ENCODE results near the gene TBC1D20.

TBC1D20 gene

DNA sequence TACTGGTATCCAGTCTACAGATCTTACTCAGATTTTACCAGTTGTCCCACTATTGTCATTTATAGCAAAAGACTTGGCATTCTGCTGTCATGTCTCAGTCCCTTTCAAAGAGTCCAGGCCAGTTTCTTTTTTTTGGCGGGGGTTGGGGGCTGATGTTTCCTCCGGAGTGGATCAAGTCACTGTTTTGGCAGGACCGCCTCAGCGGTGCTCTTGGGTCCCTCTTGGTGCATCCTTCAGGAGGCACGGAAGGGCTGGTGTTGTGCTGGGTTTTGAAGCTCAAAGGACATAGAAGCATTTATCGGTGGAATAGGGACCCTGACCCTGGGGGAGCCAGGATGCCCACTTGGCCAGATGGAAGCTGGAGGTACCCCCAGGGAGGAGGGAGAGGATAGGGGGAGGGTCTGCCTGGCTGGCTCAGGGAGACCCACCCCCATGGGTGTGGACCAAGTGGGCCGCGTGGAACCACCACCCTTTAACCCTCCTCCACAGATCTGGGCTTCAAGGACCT is 43.4 kb downstream of the TBC1D20 start:
- no peak for DNase-seq

DNA sequence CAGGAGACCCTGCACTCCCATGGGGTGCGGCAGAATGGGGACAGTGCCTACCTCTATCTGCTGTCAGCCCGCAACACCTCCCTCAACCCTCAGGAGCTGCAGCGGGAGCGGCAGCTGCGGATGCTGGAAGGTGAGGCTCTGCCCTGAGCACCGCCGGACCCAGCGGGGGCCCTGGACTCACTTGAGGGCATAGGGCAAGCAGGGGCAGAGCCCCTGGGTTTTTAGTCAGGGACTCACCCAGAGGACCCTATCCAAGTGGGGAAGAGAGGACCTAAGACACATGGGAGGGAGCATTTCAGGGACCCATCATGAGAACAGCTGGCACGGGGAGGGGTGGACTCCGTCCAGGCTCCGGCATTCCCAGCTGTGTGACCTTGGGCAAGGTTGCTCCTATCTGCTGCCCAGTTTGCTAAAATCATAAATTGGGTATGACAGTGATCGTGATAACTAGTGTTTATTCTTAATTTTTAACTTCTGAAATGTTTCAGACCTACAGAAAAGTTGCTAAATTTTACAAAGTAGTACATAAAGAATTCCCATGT is 44.5 kb downstream of the TBC1D20 start:
- DNase-seq: no peak

DNA sequence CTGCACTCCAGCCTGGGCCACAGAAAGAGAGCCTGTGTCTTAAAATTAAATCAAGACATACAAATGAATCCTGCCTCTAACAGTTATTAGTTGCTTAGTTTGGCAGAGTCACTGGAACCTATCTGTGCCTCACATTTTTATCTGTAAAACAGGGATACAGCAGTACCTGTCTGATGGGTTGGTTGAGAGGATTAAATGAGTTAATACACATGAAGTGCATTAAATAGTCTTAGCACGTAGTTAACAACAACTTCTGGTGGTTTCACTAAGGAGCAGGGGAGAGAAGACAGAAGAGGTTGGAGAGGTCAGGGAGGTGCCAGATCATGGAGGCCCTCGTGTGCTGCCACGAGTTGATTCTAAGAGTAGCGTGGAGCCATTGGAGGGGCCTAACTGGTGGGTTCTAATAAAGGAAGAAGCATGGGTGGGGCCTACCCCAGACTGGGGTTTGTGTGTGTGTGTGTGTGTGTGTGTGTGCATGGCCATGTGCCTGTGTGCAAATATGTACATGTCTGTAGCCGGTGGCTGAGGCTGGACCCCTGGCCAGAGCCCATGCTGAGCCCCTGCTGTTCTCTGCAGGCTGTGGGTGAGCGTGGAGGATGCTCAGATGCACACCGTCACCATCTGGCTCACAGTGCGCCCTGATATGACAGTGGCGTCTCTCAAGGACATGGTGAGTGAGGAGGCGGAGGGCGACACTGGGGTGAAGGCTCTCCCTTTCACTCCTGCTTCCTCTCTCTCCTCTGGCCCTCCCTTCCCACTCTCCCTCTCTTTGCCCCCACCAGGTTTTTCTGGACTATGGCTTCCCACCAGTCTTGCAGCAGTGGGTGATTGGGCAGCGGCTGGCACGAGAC is 45.2 kb downstream of the TBC1D20 start:
- no peak for DNase-seq

DNA sequence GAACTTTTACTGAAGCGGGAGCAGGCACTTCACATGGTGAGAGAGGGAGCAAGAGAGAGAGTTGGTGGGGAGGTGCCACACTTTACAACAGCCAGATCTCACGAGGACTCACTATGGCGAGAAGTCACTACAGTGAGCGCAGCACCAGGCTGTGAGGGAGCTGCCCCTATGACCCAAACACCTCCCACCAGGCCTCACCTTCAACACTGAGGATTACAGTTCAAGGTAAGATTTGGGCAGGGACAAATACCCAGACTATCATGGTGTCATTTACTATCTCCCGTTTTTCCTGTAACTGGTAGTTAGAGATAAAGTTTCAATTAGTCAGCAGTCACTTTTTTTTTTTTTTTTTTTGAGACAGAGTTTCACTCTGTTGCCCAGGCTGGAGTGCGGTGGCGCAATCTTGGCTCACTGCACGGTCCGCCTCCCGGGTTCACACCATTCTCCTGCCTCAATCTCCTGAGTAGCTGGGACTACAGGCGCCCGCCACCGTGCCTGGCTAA is 46.5 kb downstream of the TBC1D20 start:
- no peak for DNase-seq

DNA sequence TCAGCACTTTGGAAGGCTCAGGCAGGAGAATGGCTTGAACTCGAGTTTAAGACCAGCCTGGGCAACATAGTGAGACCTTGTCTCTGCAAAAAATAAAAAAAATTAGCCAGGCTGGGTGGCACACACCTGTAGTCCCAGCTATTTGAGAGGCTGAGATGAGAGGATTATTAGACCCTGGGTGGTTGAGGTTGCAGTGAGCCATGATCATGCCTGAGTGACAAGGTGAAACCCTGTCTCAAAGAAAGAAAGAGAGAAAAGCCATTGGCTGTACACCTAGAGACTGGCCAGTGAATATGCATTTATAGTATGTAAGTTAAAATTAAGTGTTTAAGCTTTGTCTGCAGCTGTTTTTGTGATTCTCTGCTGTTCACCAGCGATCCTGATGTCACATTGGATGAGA is 48.2 kb downstream of the TBC1D20 start:
- no peak for DNase-seq

DNA sequence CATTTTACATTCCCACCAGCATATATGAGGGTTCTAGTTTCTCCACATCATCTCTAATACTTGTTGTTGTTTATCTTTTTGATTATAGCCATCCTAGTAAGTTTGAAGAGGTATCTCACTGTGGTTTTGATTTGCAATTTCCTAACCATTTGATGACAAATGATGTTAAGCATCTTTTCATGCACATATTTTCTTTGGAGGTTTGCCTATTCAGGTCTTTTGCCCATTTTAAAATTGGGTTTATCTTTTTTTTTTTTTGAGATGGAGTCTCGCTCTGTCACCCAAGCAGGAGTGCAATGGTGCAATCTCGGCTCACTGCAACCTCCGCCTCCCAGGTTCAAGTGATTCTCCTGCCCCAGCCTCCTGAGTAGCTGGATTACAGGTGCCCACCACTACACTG is 50.3 kb downstream of the TBC1D20 start:
- DNase-seq: no peak

DNA sequence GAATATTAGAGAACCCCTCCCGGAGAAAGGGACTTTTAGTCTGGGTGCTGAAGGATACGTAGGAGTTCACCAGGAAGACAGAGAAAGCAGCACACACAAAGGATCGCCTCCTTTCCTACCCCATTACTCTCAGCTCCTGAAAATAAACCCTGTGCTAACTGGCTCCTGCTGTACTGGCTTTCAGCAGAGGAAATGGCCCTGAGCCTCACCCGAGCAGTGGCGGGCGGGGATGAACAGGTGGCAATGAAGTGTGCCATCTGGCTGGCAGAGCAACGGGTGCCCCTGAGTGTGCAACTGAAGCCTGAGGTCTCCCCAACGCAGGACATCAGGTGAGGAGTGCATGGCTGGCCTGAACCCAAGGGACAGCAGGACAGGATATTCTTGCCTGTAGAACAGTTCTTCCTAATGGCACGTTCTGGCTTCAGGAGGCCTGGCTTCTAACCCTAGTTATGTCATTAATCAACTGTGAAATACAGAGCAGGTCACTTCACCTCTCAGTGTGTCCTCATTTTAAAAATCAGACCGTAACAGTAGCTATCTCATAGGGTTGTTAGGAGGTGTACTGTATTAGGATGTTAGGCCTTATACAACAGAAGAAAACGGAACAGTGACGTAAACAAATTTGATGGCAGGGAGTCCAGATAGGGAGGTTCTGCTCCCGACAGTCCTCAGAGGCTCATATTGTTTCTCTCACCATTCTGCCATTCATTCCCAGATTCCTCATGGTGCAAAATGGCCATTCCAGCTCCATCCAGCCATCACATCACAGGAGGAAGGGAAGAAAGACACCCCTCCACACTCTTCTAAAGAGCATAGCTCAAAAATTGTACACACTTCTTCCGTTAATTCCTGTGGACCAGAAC is 52.4 kb downstream of the TBC1D20 start:
- no peak for DNase-seq

DNA sequence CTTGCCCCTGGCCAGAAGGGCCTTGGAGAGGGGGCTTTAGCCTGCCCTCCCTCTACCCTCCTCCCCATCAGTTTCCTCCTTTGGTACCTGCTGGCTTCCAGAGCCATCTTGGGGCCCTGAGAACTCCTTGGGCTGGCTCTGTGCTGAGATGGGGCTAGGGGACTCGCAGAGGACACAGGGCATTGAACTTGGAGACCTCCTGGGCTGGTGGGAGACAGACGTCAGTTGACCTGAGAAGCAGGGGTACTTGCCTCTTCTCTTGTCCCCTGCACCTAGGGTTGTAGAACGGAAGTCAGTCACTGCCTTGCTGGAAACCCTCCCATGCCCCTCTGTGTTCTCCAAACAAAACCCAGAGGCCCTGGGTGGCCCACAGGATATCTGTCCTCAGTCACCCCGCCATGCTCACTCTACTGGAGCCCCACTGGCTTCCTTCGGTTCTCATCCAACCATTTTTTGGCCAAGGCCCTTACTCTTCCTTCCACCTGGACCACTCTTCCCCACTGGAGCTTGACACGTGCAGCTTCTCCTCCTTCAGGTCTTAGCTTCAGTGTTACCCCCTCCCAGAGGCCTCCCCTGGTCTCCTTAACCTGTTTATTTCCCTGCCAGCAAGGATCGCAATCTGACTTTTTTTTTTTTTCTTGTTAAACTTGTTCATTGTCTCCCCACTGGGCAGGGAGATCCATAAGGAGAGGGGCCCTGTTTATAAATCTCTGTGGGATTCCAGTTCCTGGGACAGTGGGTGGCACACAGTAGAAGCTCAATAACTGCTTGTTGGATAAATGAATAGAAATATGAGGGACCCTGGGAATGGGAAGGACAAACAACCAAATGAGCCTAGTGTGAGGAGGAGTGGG is 53.3 kb downstream of the TBC1D20 start:
- no peak for DNase-seq

DNA sequence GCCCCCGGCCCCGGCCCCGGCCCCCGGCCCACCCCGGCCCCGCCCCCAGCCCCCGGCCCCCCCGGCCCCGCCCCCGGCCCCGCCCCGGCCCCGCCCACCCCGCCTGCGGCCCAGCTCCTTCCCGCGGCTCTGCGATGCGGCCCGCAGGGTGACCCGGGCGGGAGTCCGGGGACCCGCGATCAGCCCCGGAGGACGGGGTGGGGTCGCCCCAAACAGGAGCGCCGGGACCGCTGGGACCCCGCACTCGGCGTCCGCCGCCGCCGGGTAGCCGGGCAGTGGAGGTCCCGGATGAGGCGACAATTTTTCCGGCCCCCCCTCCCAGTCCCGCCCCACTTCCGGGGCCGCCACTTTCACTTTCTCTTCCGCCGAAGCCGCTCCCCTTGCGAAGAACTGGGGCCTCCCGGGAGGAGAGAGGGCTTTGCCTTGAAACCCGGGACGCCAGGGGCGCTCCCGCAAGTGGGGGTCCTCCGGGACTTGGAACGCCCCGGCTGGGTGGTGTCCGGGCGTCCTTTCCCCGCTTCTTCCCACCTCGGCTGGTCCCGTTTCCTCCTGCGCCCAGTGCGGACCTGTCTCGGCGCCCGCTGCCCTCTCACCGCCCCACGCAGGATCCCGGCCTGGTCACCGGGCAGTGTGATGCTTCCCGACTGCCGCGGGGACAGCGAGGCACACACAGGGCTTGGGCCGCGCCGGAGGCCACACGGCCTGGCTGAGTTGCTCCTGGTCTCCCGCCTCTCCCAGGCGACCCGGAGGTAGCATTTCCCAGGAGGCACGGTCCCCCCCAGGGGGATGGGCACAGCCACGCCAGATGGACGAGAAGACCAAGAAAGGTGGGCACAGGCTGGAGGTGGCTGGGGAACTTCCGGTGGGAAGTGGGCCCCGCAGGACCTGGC is 54.1 kb downstream of the TBC1D20 start, which contains the start of gene RBCK1:
TSS of gene RBCK1 (plus strand) at position 347 of the 890 bp plus-strand sequence. CDS start at position 806, 459 bp downstream.
- DNase-seq: peak; percentile 48

DNA sequence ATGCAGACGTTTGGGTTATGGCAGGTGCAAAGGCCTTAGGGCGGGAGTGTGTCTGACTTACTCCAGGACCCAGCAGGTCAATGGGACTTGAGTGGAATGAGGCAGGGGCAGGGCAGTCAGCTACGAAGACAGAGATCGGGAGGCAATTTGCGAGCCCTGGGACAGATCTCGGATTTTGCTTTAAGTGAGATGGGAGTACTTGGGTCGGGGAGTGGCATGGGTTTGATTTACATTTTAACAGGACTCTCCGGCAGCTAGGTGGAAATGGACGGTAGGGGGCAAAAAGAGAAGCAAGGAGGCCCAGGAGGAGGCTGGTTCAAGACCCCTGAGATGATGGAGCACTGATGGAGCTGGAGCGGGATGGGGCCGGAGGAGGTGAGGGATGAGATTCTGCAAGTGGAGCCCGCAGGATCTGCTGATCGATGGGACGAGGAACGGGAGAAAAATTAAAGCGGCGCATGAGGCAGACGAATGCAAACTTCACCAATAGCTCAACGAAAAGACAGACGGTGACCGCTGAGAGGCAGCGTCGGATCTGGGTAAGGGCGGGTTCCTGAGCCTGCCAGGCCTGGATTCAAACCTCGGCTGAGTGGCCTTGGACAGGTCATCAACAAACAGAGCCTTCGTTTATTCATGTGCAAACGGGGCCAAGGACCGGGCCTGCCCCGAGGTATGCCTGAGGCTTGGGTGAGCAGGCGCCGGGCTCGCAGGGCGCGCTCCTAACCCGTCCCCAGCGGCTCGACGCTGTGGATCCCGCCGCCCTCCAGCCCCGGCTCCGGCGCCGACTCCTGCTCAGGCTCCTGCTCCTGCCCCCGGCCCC is 55.0 kb downstream of the TBC1D20 start:
- peak; percentile 70 for DNase-seq

DNA sequence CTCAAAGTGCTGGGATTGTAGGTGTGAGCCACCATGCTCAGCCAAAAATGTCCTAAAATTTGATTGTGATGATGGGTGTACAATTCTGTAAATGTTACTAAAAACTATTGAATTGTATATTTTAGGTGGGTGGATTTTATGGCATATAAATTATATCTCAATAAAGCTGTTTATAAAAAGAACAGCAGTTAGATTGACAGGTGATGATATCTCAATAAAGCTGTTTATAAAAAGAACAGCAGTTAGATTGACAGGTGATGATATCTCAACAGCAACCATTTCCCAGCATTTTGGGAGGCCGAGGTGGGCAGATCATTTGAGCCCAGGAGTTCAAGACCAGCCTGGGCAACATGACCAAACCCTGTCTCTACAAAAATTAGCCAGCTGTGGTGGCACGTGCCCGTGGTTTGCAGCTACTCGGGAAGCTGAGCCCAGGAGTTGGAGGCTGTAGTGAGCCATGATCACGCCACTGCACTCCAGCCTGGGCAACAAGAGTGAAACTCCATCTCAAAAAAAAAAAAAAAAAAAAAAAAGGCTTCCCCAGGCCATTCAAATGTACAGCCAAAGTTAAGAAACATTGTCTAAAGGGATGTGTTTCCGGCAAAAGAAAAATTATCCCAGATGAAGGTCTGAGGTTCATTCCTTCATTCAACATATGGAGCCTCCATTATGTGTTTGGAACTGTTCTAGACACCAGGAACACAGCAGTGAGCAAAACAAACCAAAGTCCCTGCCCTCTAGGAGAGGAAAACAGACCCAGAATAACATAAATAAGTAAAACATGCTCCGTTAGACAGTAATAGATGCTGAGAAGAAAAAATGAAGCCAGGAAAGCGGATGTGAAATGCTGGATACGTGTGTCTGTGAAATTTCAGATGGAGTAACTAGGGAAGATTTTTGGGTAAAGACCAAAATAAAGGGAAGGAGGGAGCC is 55.9 kb downstream of the TBC1D20 start:
- DNase-seq: no peak

DNA sequence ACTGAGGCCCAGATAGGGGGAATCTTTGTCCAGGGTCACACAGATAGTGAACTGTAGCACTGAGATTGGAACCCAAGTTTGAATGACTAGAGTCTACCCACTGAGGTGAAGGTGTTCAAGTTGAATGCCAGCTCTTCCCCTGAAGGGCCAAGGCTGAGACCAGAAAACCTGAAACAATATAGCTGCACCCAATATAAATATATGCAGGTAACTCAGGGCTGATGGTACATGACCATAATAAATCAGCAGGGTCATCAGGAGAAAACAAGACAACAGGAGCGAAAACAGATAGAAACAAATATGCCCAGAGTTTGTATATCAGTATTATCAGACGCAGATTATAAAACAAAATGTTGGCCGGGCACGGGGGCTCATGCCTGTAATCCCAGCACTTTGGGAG is 58.2 kb downstream of the TBC1D20 start:
- DNase-seq: no peak

DNA sequence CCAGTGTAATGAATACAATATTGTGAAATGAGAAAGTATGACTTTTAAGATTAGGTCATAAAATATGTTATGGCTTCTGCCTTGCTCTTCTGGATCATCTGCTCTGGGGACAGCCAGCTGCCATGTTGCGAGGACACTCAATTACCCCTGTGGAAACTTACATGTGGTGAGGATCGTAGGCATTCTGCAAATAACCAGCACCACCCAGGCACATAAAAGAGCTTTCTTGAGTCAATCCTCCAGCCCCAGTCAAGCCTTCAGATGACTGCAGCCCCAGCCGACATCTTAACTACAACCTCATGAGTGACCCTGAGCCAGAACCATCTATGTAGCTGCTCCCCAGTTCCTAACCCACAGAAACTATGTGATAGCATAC is 58.8 kb downstream of the TBC1D20 start:
- no peak for DNase-seq

DNA sequence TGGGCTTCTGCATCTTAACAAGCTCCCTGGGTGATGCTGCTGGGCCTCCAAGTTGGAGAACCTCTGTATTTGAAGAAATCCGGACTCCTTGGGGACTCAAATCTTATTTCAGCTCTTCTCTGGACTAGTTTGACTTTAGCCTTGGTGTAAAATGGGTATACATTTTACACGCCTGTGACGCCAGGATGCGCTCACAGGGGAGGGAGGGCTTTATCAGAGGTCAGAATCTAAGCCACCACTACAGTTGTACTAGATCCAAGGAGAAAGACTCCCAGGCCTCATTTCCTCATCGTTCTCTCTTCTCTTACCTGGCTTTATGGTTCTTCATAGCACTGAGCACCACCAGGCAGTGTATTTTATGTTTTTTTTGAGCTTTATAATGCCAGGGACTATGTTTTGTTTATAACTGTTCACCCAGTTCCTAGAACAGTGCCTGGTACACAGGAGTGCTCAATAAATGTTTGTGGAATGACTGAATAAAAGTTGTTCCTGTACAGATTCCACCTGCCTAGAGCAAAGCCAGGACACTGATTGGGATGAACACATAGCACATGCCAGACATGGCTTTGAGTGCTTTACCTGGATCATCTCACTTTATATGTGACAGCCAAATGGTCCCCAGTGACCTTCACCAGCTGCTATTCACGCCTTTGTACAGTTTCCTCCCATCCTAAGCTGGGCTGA is 59.3 kb downstream of the TBC1D20 start:
- DNase-seq: no peak

DNA sequence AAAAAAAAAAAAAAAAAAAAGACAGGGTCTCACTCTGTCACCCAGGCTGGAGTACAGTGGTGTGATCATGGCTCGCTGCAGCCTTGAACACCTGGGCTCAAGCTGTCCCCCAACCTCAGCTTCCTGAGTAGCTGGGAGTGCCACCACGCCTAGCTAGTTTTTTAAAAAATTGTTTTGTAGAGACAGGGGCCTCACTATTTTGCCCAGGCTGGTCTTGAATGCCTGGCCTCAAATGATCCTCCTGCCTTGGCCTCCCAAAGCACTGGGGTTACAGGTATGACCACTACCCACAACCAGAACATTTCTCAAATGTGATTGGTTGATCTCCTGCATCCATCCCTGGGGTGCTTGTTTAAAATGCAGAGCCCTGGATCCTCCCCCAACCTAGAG is 59.8 kb downstream of the TBC1D20 start:
- no peak for DNase-seq

DNA sequence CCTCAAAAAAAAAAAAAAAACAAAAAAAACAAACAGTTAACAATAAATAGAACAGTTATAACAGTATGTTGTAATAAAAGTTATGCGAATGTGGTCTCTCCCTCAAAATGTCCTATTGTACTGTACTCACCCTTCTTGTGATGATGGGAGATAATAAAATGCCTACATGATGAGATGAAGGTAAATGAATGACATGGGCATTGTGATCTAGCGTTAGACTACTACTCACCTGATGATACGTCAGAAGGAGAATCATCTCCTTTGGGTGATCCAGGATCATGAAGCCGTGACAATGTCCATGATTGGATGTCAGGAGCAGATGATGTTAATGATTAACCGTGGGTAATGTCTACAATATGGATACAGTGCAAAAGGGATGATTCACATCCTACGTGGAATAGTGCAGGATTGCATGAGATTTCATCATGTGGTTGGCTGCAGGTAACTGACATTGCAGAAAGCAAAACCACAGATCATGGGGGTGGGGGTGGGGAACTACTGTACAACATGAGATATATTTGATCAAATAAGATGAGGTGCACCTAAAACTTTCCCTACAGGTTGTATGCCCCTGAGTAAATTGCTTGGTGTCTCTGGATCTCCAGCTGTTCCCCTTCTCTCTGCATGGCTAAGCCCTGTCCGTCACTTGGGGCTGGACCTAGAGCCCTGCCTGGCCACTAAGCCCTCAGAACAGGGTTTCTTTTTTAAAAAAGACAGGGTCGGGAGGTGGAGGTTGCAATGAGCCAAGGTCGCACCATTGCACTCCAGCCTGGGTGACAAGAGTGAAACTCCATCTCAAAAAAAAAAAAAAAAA is 60.4 kb downstream of the TBC1D20 start:
- DNase-seq: no peak

DNA sequence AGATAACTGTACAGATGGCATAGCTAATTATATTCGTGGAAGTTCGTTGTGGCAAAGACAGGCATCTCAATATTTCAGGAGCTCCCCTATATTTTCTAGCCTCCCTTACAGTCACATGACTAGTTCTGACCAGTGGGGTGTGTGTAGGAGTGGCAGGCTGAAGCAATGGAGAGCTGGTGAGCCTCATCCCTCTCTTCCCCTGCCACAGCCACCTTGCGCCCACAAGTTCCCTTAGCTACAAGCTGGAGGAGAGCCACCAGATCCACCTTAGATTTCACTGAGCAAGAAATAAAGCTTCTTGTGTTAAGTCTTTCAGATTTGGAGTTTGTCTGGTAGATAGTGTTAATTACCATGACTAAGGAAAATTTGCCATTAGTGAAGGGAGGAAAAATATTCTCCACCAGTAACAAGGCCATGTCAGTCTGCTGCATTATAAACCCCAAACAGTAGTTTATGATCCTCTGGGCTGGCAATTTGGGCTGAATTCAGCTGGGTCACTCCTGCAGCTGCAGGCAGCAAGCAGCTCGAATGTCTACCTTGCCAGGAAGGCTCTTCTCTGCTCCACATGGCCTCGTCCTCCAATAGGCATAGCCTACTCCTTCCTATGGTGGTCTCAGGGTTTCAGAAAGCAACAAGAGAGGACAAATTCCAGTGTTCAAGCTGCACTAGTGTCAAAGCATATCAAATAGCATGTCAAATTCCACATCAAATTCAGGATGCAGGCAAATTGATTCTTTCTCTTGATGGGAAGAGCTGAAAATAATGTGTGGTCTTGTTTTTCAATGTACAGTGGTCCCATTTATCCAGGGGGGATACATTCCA is 61.7 kb downstream of the TBC1D20 start:
- DNase-seq: no peak

All from NCI-H774 (cell line).